K562 (cell line): ENCODE data around the gene BICDL1. TPM values are rescaled to one million over a fixed set of nuclear protein-coding genes. Genes with fewer than 3 reads are reported as not detected.

Experiments used
- ATF7 ChIP-seq: fragments of 450-650 bp; IDR thresholded peaks from 2 replicates; pipeline ENCODE4 v1.7.1; 2014; ENCODE audit warnings: mild to moderate bottlenecking, moderate library complexity
- JUN ChIP-seq, 2 experiments: sonication (generic) in 1 of 2; formaldehyde crosslinking in 1 of 2; IDR thresholded peaks; 2 replicates each; pipeline versions ENCODE4 v1.6.1 to v1.8.0; 2012 to 2022; ENCODE audit warnings: borderline replicate concordance in 2 of 2, mild to moderate bottlenecking in 2 of 2, improper control_type of control experiment in 1 of 2, low read depth in 1 of 2, low read length in 1 of 2, missing genetic modification reagents in 1 of 2
- KAT7 ChIP-seq: sonication (generic); formaldehyde crosslinking; IDR thresholded peaks from 2 replicates; pipeline ENCODE4 v1.8.0; 2022; ENCODE audit warnings: missing genetic modification reagents, mild to moderate bottlenecking, borderline replicate concordance
- KLF13 ChIP-seq: fragments of 450-650 bp; IDR thresholded peaks from 2 replicates; pipeline ENCODE4 v1.6.1; 2016; ENCODE audit warnings: missing genetic modification characterization, low read depth, mild to moderate bottlenecking, missing compliant biosample characterization, moderate library complexity, borderline replicate concordance
- L3MBTL2 ChIP-seq: fragments of 450-650 bp; IDR thresholded peaks from 2 replicates; pipeline ENCODE4 v1.6.1; 2016; ENCODE audit warnings: mild to moderate bottlenecking, moderate library complexity
- MTA1 ChIP-seq: fragments of 450-650 bp; IDR thresholded peaks from 2 replicates; pipeline ENCODE4 v1.6.1; 2017; ENCODE audit warnings: borderline replicate concordance
- NBN ChIP-seq: fragments of 450-650 bp; IDR thresholded peaks from 2 replicates; pipeline ENCODE4 v1.6.1; 2016; ENCODE audit warnings: low read depth, mild to moderate bottlenecking
- SAP30 ChIP-seq: fragments of 200-600 bp; sonication (generic); IDR thresholded peaks from 2 replicates; pipeline ENCODE4 v1.6.1; 2012; ENCODE audit warnings: borderline replicate concordance, low read depth, mild to moderate bottlenecking, moderate library complexity, low read length, control low read depth, inconsistent platforms; ENCODE audit not compliant: insufficient read depth, poor library complexity, severe bottlenecking
- TAF1 ChIP-seq: IDR thresholded peaks from 2 replicates; pipeline ENCODE4 v1.6.1; 2011; ENCODE audit warnings: mild to moderate bottlenecking, low read length, moderate library complexity; ENCODE audit not compliant: insufficient read depth, control insufficient read depth, severe bottlenecking; ENCODE audit errors: extremely low read depth
- VEZF1 ChIP-seq: fragments of 200-800 bp; sonication (Bioruptor generic); IDR thresholded peaks from 2 replicates; pipeline ENCODE4 v1.6.1; 2017; ENCODE audit warnings: missing genetic modification characterization, missing compliant biosample characterization
- ZBTB17 ChIP-seq: fragments of 450-650 bp; formaldehyde crosslinking; IDR thresholded peaks from 2 replicates; pipeline ENCODE4 v1.4.0; 2020; ENCODE audit warnings: mild to moderate bottlenecking
- ZNF830 ChIP-seq: fragments of 250-450 bp; sonication (Bioruptor Pico); IDR thresholded peaks from 2 replicates; pipeline ENCODE4 v1.5.0; 2021; ENCODE audit warnings: mild to moderate bottlenecking
- polyA plus RNA-seq, 8 experiments: library from polyadenylated mRNA; depleted of rRNA in 4 of 8; stranded (reverse) in 5 of 8; unstranded in 3 of 8; fragments of >200 nt; fragmentation: Nextera tagmentation in 2 of 8; fragmentation: Illumina TruSeq in 1 of 8; extraction: Ambion mirVana in 2 of 8; extraction: Trizol in 1 of 8; gene quantifications; 2 replicates each; pipeline versions ENCODE4 v1.2.1 to v1.2.3, GENCODE V29; 2011 to 2014; ENCODE audit warnings: inconsistent platforms in 1 of 8, missing spikeins in 1 of 8
- total RNA-seq, 7 experiments: library from RNA; depleted of rRNA in 6 of 7; stranded (reverse); fragments of >200 nt in 6 of 7; fragmentation: Illumina TruSeq in 2 of 7; extraction: Trizol in 2 of 7; gene quantifications; 2 replicates each; pipeline versions ENCODE4 v1.2.1 to v1.2.3, GENCODE V29; 2011 to 2021; ENCODE audit warnings: low replicate concordance in 1 of 7
- TF ChIP-seq, protein P1 (sequence below): fragments of 250-450 bp; sonication (Bioruptor Pico); IDR thresholded peaks from 2 replicates; pipeline ENCODE4 v1.4.0; 2020
- TF ChIP-seq, protein P2 (sequence below): sonication (generic); formaldehyde crosslinking; IDR thresholded peaks from 2 replicates; pipeline ENCODE4 v1.8.0; 2022; ENCODE audit warnings: mild to moderate bottlenecking, low read depth, missing genetic modification reagents

The BICDL1 gene
- total and polyA plus RNA-seq, 9 of the 15 experiments (the other 6 are each of a cell fraction or from before 2014, with no cell fraction given) = 0.06 to 2.0 (median 0.58) TPM

DNA sequence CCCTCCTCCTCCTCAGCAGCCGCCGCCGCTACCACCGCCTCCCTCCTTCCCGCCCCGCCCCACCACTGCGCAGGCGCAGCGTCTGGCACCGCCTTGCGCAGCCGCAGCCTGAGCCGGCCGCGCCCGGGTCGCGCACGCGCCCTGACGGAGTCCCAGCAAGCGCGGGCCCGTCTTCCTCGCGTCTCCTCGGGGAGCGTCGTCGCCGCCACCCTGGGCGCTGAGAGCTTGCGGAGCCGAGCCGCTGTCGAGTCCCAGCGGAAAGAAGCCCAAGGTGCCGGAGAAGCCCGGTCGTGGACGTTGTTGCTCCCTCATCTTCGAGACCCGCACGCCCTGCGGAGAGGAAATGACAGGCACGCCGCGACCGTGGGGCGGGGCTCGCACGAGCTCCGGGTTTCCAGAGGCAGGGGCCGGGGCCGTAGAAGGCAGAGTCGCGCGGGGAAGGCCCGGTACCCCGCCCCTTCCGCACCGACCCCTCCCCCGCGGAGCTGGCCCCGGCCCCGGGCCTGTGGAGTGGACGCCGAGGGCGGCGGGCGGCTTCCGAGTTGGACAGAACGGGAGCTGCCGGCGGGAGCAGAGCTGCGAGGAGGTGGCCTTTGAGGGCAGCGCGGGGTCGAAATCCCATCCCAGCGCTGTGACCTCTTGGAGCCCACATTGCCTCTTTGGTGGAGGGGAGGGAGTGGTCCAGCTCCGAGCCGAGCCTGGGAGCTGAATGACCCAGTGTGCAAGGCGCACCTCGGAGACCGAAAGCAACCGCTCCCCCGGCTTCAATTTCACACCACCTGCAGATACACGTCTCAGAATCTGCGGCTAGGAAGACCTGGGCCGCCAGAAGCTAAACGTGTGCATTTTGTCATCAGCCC, 128.0 kb downstream of the BICDL1 start (continued):
- TF ChIP-seq, protein P1, sequence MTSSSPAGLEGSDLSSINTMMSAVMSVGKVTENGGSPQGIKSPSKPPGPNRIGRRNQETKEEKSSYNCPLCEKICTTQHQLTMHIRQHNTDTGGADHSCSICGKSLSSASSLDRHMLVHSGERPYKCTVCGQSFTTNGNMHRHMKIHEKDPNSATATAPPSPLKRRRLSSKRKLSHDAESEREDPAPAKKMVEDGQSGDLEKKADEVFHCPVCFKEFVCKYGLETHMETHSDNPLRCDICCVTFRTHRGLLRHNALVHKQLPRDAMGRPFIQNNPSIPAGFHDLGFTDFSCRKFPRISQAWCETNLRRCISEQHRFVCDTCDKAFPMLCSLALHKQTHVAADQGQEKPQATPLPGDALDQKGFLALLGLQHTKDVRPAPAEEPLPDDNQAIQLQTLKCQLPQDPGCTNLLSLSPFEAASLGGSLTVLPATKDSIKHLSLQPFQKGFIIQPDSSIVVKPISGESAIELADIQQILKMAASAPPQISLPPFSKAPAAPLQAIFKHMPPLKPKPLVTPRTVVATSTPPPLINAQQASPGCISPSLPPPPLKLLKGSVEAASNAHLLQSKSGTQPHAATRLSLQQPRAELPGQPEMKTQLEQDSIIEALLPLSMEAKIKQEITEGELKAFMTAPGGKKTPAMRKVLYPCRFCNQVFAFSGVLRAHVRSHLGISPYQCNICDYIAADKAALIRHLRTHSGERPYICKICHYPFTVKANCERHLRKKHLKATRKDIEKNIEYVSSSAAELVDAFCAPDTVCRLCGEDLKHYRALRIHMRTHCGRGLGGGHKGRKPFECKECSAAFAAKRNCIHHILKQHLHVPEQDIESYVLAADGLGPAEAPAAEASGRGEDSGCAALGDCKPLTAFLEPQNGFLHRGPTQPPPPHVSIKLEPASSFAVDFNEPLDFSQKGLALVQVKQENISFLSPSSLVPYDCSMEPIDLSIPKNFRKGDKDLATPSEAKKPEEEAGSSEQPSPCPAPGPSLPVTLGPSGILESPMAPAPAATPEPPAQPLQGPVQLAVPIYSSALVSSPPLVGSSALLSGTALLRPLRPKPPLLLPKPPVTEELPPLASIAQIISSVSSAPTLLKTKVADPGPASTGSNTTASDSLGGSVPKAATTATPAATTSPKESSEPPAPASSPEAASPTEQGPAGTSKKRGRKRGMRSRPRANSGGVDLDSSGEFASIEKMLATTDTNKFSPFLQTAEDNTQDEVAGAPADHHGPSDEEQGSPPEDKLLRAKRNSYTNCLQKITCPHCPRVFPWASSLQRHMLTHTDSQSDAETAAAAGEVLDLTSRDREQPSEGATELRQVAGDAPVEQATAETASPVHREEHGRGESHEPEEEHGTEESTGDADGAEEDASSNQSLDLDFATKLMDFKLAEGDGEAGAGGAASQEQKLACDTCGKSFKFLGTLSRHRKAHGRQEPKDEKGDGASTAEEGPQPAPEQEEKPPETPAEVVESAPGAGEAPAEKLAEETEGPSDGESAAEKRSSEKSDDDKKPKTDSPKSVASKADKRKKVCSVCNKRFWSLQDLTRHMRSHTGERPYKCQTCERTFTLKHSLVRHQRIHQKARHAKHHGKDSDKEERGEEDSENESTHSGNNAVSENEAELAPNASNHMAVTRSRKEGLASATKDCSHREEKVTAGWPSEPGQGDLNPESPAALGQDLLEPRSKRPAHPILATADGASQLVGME = peak; percentile 51; the same call in 1 of the 2 replicates
- TF ChIP-seq KLF13 (tag) (peak; percentile 68; the same call in 1 of the 2 replicates), VEZF1 (CRISPR knock-in tag) (peak; percentile 96), NBN (0 out of 2 replicates have a peak, but pooled peaks have one; percentile 30), ZNF830 (CRISPR knock-in tag) (0 out of 2 replicates have a peak, but pooled peaks have one; percentile 17), TAF1 (peak; percentile 44), ATF7 (peak; percentile 84), MTA1 (no peak), ZBTB17 (CRISPR knock-in tag) (peak; percentile 75; the same call in 1 of the 2 replicates), KAT7 (CRISPR knock-in tag) (peak; percentile 79; the same call in 1 of the 2 replicates), L3MBTL2 (peak; percentile 95), JUN (IDR thresholded peaks at IDR 0.05; ENCODE audit: borderline replicate concordance, low read depth, low read length) (0 out of 2 replicates have a peak, but pooled peaks have one; percentile 12), JUN (CRISPR knock-in tag; IDR thresholded peaks at IDR 0.05; ENCODE audit: borderline replicate concordance) (no peak), SAP30 (peak; percentile 83)
- TF ChIP-seq, protein P2, sequence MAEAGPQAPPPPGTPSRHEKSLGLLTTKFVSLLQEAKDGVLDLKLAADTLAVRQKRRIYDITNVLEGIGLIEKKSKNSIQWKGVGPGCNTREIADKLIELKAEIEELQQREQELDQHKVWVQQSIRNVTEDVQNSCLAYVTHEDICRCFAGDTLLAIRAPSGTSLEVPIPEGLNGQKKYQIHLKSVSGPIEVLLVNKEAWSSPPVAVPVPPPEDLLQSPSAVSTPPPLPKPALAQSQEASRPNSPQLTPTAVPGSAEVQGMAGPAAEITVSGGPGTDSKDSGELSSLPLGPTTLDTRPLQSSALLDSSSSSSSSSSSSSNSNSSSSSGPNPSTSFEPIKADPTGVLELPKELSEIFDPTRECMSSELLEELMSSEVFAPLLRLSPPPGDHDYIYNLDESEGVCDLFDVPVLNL (CRISPR knock-in tag) = 0 out of 2 replicates have a peak, but pooled peaks have one; percentile 27
